H1 (cell line): ENCODE data around the gene CREBBP. TPM values are rescaled to one million over a fixed set of nuclear protein-coding genes. Genes with fewer than 3 reads are reported as not detected.

Experiments
- BACH1 ChIP-seq: IDR thresholded peaks from 2 replicates; pipeline ENCODE4 v1.6.1; 2012; ENCODE audit warnings: low read length, improper control_type of control experiment
- CEBPB ChIP-seq: IDR thresholded peaks from 2 replicates; pipeline ENCODE4 v1.6.1; 2012; ENCODE audit warnings: low read depth, low read length
- KDM4A ChIP-seq: IDR thresholded peaks from one replicate; pipeline ENCODE4 v1.7.1; 2012; ENCODE audit warnings: low read depth, mild to moderate bottlenecking, moderate library complexity, low read length, inconsistent platforms; ENCODE audit not compliant: severe bottlenecking
- PHF8 ChIP-seq: fragments of 200-600 bp; sonication (generic); conservative IDR thresholded peaks from 2 replicates; pipeline ENCODE4 v1.7.1; 2012; ENCODE audit warnings: low read depth, mild to moderate bottlenecking, inconsistent platforms, low read length, moderate library complexity
- polyA plus RNA-seq, 7 experiments: library from polyadenylated mRNA; depleted of rRNA in 3 of 7; stranded (reverse) in 5 of 7; unstranded in 2 of 7; fragments of >200 nt in 5 of 7; fragments of 200-250 nt in 2 of 7; gene quantifications; 1 replicate in 5 of 7; 2 replicates in 1 of 7; 4 replicates in 1 of 7; pipeline versions ENCODE4 v1.2.1 to v1.2.3, GENCODE V29; 2011 to 2013; ENCODE audit warnings: missing spikeins in 2 of 7, mixed read lengths in 2 of 7
- total RNA-seq: library from RNA; stranded (reverse); fragmentation: NEBNext Ultra II Directional; extraction: Animal tissue kit (Norgen Biotek cat#: 25700); gene quantifications from 2 replicates; pipeline ENCODE4 v1.2.1, GENCODE V29; 2021

The CREBBP gene
- total and polyA plus RNA-seq, 2 of the 8 experiments (the other 6 are each of a cell fraction or from before 2014, with no cell fraction given) = 10.0 to 60.1 TPM

- TF ChIP-seq PHF8 (no peak), KDM4A (no peak), CEBPB (no peak), BACH1 (no peak)
- TF ChIP-seq, all 59 proteins: peak for 0
These were observed 110.0 kb downstream of the CREBBP start (continued) for GRCh38 chr16:3770530-3770929.
